ENCODE data around the gene GON4L.
"Not testable (repeated sequence)": the region's sequence is repeated elsewhere in the genome, so short reads cannot be mapped to it uniquely, and the experiment has no call there.

Gene GON4L

GRCh38 chr1:155711457-155711856 lies 145.6 kb downstream of the GON4L start:
- H3K9me3 Mint-ChIP-seq; ATAC-seq (replicated peaks); H3K27ac Mint-ChIP-seq; H3K4me3 Mint-ChIP-seq; H3K27me3 Mint-ChIP-seq; DNase-seq: not testable (repeated sequence)
- Mint-ChIP-seq H3K36me3 (ENCODE audit: insufficient read depth) (peaks cover 25% of the 10 kb centered on the region), H3K4me1 (ENCODE audit: low read depth in 2 of 2) (peaks cover 5 to 16% of the 10 kb centered on the region in 2 donors)

GRCh38 chr1:155709391-155709790 lies 147.6 kb downstream of the GON4L start:
- Mint-ChIP-seq H3K4me1 (ENCODE audit: low read depth in 2 of 2) (peaks cover 10 to 23% of the 10 kb centered on the region in 2 donors), H3K27ac (no peak overlapping the region), H3K27me3 (no peaks in the 10 kb centered on the region), H3K4me3 (no peak overlapping the region), H3K36me3 (ENCODE audit: insufficient read depth) (peaks cover 17% of the 10 kb centered on the region), H3K9me3 (no peaks in the 10 kb centered on the region)
- no peak for DNase-seq
- no peak for ATAC-seq (replicated peaks)

- DNase-seq (no peak), ATAC-seq (replicated peaks) (no peak)
- H3K27ac Mint-ChIP-seq = peak overlapping the region in 1 of 2 donors; percentile 69
- H3K36me3 Mint-ChIP-seq (ENCODE audit: insufficient read depth) = peaks cover 8% of the 10 kb centered on the region
- no peak overlapping the region for H3K4me3 Mint-ChIP-seq
- no peaks in the 10 kb centered on the region for H3K9me3 Mint-ChIP-seq
- H3K4me1 Mint-ChIP-seq (ENCODE audit: low read depth in 2 of 2) = peaks cover 18 to 40% of the 10 kb centered on the region in 2 donors
- H3K27me3 Mint-ChIP-seq = no peaks in the 10 kb centered on the region
These were observed 150.9 kb downstream of the GON4L start for GRCh38 chr1:155706139-155706538.

- not testable (repeated sequence) for ATAC-seq (replicated peaks); H3K36me3 Mint-ChIP-seq (ENCODE audit: insufficient read depth); H3K9me3 Mint-ChIP-seq; H3K4me3 Mint-ChIP-seq; H3K27me3 Mint-ChIP-seq; DNase-seq
- Mint-ChIP-seq H3K27ac (peak overlapping the region in 1 of 2 donors; percentile 57), H3K4me1 (ENCODE audit: low read depth in 2 of 2) (peaks cover 21 to 39% of the 10 kb centered on the region in 2 donors)
These were observed 152.6 kb downstream of the GON4L start for GRCh38 chr1:155704414-155704813.

- DNase-seq = no peak
- H3K4me3 Mint-ChIP-seq = no peak overlapping the region
- H3K27ac Mint-ChIP-seq = peak overlapping the region in 1 of 2 donors; percentile 46
- H3K4me1 Mint-ChIP-seq (ENCODE audit: low read depth in 2 of 2) = peaks cover 25 to 41% of the 10 kb centered on the region in 2 donors
- no peak for ATAC-seq (replicated peaks)
- no peaks in the 10 kb centered on the region for H3K27me3 Mint-ChIP-seq
- H3K36me3 Mint-ChIP-seq (ENCODE audit: insufficient read depth) = no peaks in the 10 kb centered on the region
- H3K9me3 Mint-ChIP-seq = no peaks in the 10 kb centered on the region
These were observed 153.8 kb downstream of the GON4L start for GRCh38 chr1:155703216-155703615.

- not testable (repeated sequence) for DNase-seq; H3K36me3 Mint-ChIP-seq (ENCODE audit: insufficient read depth); H3K27ac Mint-ChIP-seq; H3K9me3 Mint-ChIP-seq; H3K4me3 Mint-ChIP-seq; ATAC-seq (replicated peaks); H3K27me3 Mint-ChIP-seq
- peaks cover 25 to 37% of the 10 kb centered on the region in 2 donors for H3K4me1 Mint-ChIP-seq (ENCODE audit: low read depth in 2 of 2)
These were observed 155.3 kb downstream of the GON4L start for GRCh38 chr1:155701675-155702074.
